IPS-NIHi7 (cell line): ENCODE measurements around the gene STMND1.
A peak's percentile ranks its signal among the peaks of the same experiment; 100 is the strongest.

Source experiments
- DNase-seq: peaks from one replicate; pipeline ENCODE4 v3.0.0; 2012; ENCODE audit warnings: mixed read lengths; ENCODE audit errors: extremely low spot score

The STMND1 gene

DNA sequence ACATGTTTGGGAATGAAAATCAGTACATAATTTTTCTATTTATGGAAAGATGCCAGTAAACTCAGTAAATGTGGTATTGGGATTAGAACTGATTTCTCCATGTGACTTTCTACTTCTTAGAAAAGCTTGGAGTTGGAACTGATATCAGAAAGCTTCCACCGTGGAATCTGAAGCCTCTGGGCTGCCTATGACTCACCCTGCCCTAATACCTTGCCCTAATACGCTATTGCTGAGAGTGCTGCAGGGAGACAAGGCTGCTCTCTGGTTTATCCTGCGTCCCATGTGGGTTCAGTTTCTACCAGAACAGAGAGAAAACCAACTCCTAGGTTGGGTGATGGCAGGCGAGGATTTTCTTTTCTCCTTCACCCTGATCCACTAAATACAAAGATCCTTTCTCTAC, 3.3 kb upstream of the STMND1 start:
- peak; percentile 27 for DNase-seq

DNA sequence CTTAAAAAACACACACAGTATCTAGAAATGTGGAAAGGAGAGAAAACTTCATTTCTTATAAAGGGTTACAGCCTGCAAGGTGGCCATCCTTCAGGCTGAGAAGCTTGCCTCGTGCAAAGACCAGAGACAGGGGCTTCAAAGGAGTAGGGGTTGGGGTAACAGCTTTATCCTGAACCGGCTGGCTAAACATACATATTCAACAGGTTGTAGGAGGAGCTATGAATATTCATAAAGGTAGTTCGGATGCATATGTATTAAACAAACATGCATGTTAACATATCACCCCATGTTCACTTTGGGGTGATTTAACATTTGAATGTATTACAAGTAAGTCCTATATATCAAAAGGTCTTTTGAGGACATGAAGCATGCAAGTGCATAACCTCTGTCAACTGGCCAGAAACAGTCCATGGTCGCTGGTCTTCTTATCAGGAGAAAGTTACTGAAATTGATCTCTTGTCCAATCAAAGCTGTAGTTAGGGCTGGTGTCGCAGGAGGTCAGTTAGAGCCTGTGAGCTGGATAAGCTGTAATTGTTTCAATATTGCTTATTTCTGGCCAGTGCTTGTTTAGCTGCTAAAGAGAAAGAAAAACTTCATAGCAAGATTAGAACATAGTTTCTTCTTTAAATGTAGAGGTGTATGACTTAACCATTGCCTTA, 2.3 kb upstream of the STMND1 start:
- DNase-seq: no peak

DNA sequence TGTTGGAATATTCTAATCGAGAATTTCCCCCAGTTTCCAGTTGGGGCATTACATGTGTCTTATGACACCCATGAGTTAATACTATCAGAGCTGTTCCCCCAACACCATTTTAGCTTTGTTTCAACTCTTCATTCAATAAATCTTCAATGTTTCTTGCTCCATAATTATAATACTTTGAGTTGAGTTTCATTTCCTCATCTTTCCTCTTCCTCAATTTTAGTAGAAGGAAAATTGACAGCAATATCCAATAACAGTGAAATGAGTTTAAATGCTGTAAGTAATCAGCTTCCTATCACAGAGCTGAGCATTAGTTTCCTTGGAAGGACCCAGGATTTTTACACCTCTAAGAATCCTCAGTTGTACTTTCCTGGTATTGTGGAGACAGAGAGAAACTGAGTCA, 1.0 kb upstream of the STMND1 start:
- no peak for DNase-seq

DNA sequence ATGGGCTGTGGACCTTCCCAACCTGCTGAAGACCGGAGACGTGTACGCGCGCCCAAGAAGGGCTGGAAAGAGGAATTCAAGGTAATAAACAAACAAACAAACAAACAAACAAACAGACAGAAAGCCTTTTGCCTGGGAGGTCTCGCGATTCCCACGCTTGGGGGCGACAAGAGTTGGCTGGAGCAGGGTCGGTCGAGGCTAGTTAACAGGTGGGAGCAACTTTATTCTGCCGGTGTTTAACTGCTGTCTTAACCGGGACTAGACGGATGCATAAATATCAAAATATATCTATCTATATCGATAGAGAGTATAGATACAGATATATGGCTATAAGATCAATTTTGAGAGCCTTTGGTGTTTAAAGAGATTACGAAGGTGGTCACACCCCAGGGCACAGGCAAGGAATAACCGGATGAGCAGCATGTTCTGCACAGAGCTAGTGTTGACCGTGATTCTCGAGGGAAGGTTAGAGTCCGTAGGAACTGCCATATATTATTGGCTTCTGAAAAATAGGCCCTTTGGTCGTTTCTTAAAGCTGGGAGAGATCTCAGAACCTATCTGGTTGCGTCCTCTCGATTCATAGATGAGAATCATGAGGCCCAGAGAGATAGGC, 514 bp downstream of the STMND1 start:
- DNase-seq: no peak

DNA sequence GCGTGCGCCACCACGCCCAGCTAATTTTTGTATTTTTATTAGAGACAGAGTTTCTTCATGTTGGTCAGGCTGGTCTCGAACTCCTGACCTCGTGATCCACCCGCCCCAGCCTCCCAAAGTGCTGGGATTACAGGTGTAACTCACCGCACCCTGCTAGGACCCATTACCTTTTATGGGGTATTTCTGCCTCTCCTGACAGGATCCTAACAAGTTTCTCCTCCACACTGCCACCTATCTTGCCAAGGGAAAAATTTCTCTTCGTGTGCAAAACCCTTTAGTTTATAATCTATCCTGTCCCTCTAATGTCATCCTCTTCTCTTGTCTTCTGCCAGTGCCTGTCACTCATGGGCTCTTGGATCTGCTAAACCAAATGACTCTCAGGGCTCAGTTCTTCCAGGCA, 1.9 kb downstream of the STMND1 start:
- peak; percentile 45 for DNase-seq

DNA sequence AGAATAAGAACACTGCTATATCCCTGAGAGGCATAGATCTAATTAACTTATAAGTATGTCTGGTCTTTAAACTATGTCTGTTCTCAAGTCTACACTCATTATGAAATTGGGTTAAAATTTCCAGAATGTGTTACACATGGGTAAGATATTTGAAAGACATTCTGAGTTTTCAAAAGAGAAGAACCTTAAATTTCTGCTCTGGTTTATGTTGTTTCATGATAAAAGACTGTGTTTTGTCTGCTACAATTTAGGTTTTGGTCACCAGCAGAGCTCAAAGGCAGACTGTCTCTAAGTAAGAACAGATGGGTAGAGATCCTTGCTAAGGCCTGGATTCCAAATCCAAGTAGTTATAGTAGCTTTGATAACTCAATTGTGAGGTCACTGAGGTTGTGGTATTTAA, 6.0 kb downstream of the STMND1 start:
- DNase-seq: no peak

DNA sequence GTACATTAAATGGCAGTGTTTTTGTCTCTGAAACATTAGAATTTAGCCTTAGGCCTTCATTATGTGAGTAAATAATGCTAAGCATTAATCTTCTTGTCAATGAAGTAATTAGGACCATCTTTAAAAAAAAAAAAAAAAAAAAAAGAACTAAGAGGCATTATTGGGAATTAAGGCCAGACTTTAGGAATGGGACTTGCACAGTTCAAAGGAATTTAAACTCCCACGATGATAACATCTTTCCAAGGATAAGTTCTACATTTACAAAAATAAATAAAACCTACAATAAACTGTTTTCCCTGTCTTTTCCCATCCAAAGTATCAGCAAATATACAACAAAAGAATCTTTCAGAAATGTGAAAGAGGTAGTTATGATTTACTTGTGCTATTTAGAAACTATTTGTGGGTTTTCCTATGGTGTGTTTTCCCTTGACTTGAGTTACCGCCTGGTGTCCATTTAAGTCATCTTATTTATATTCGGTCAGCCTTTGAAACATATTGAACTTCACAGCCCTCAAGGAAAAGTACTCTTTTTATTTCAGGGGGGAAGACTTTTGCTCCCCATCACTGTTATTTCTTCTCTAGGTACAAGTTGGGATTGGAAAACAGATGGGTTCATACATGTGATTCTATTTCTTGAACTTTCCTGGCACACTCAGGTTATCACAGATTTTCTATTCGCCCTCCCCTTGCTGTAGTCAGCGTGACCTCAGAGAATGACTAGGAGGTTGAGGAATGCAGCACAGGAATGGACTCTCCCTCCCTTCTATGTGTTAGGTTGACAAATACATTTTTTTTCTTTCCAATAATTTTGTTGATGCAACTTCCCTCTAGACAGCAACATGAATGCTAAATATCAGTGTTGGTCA, 13.6 kb downstream of the STMND1 start:
- DNase-seq: no peak

DNA sequence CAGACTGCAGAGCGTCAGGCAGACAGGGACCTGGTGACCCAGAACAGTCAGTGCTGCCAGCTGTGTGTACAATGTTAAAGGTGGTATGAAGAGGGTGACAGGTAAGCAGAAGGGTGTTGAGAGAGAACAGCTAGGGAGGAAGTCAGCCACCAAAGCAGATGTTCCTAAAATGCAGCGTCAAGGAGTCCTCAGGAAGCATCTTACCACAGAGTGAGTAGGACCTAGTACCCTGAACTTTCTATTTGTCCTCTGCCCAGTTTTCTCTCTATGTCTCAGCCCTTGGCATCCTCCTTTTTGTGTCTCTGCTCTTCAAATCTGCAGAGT, 14.2 kb downstream of the STMND1 start:
- no peak for DNase-seq

DNA sequence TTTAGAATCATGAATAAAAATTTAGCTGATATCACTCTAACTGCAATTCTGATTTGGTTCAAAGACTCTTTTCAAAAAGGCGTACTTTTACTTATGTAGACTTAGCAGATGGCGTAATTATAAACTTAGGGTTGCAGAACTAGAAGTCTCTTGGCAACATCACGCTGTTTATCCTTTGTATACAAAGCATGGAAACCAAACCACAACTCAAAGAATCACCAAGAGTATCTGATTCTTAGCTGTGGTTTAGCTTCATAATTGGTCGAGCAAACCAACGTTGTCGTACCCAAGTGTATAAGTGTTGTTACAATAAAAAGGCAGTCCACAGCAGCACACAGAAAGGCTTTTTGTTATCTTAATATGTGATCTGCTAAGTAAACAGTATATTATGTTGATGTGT, 18.2 kb downstream of the STMND1 start:
- no peak for DNase-seq

DNA sequence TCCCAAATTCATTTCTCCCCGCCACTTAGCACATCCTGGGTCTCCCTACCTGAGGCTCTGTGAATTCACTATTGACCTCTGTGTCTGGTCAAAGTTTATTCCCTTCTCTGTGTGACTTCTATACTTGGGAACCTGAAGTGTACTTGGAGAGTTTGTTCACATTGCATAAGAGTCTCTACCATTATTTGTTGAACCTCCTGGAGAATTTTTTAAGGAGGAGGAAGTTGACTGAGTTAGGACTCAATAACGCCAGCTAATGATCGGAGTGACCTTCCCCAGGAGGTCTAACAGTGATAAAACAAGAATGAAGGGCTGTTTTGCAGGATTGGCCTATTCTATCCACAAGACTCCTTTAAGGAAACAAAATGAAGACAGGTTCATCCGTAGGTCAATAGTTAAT, 23.6 kb downstream of the STMND1 start:
- no peak for DNase-seq

DNA sequence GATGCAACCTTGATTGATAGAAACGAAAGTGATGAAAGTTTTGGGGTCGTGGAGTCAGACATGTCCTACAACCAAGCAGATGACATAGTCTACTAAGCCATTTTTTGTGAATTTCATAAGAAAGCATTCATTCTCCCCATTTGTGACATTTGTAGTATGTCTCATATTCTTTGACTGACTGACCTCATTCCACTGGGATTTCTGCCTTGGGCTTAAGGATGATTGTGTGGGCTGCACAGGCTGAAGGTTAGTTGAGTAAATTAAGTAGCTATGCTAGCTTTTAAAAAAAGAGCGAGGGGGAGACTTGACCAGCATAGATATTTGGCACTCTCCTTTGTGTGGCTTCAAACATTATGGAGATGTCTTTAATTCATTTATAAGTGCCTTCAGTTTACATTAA, 28.9 kb downstream of the STMND1 start:
- DNase-seq: no peak

DNA sequence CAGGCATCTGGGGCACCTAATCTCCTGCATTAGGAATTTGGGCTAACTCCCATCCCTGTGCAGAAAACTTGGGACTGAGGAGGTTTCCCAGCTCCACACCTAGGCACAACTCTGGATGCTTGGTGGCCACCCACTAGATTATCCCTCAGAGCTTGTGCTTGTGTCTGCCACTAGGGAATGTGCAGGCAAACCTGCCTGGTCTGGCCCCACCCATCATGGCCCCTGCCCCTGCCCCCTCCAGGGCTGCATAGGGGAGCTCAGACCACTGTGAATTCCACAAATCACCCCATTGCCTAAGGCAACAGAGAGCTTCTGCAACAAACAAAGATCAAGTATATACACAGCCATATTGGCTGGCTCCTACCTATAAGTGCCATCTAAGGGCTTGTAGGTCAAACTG, 31.1 kb downstream of the STMND1 start:
- DNase-seq: no peak

DNA sequence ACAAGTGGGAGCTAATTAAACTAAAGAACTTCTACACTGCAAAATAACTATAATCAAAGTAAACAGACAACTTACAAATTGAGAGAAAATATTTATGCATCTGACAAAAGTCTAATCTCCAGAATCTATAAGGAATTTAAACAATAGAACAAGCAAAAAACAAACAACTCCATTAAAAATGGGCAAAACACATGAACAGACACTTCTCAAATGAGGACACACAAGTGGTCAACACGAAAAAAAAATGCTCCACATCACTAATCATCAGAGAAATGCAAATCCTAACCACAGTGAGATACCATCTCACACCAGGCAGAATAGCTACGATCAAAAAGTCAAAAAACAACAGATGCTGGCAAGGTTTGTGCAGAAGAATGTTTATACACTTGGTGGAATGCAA, 36.2 kb downstream of the STMND1 start:
- no peak for DNase-seq

DNA sequence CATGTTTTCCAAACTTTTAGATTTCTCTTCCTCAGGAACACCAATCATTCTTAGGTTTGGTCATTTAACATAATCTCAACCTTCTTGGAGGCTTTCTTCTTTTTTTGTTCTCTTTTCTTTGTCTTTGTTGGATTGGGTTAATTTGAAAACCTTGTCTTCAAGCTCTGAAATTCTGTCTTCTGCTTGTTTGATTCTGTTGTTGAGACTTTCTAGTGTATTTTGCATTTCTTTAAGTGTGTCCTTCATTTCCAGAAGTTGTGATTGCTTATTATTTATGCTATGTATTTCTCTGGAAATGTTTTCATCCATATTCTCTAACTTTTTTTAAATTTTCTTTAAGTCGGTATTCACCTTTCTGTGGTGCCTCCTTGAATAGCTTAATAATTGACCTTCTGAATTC, 42.2 kb downstream of the STMND1 start:
- DNase-seq: no peak

DNA sequence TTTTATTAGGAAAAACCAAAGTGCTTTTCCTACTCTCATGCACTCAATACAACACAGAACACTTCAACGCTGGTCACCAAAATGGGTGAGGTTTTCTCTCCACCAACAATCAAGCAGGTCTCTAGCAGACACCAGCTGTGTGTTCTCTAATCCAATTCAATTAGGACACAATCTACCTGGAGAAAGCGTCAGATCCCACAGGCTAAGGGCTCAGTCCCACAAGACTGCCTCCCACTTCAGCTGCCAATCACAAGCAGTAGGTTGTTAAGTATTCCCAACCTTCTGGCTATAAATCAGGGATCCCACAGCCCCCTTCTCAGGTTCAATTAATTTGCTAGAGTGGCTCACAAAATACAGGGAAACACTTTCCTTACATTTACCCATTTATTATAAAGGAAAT, 47.7 kb downstream of the STMND1 start:
- DNase-seq: no peak

DNA sequence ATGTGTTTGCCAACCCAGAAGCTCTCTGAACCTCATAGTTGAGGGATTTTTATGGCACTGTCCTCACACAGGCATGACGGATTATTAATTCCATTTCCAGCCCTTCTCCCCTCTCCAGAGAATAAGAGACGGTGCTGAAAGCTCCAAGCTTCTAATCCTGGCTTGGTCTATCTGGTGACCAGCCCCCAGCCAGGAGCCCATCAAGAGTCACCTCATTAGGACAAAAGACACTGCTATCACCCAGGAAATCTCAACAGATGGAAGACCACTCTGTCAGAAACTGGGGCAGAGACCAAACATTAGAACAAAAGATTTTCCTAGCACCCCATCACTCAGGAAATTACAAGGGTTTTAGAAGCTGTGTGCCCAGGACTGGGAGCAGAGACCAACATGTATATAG, 48.2 kb downstream of the STMND1 start:
- DNase-seq: no peak

DNA sequence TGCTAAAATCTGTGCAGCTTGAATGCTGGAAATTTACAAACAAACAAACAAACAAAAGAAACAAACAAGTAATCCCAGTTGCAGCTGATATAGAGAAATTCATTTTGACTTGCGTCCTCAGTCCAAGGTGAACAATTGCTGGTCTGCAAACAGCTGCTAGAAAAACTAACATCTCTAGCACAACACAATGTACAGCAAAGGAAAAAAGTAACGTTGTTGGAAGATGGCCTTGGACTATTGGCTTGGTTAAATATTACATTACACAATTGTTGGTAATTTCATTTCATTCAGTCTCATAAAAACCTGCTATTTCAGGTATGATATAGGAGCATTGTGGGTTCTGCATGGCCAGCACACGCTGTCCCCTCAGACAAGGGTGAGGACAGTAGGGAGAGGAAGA, 50.0 kb downstream of the STMND1 start:
- no peak for DNase-seq

DNA sequence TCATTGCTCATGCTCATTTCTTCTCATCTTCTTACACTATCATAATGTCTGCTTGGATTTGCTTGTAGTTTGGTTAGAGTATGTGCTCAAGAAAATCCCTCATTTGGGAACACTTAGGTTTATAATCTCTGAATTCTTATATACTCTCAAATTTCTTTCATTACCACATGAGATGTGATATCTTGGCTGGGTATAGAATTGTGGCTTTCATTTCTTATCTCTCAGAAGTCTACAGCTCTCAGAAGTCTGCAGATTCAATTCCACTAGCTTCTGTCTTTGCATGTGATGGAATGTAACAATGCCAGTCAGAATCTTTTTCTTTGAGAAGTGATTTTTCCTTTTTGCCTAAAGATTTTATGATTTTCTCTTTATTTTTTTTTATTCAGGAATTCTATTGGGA, 50.9 kb downstream of the STMND1 start:
- no peak for DNase-seq

DNA sequence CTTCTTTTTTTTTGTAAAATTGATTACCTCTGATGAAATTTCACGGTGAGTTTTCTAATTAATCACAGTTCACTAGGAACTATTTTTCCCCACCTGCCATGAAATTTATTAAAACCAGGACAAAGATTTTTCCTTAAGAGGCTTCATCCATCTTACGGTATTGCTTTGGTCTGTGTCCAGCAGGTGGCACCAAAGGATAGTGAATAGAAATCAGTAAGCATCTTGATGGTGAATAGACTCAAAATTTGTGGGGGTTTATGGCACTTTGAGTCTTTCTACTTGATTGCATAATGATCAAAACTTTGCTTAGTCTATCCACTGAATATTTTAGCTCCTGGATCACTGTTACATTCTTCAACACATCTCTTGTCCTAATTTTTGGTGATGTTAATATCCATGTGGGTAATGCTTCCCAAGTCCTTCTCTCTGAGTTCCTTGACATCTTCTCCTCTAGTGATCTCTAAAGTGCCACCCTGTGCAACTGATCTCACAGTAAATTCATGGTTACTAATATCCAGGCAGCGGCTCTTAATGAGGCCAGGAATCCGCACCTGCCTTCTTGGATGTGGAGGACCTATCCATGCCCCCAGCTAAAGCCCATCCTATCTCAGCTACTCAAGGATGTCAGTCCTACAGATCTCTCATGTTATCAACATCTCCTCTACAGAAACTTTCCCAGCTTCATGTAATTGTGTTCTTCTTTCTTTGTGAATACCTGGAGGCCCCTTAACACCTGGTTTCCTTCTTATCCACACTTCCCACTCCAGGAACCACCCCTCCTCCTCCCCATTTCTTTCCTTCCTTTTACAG, 54.5 kb downstream of the STMND1 start:
- DNase-seq: peak; percentile 48

DNA sequence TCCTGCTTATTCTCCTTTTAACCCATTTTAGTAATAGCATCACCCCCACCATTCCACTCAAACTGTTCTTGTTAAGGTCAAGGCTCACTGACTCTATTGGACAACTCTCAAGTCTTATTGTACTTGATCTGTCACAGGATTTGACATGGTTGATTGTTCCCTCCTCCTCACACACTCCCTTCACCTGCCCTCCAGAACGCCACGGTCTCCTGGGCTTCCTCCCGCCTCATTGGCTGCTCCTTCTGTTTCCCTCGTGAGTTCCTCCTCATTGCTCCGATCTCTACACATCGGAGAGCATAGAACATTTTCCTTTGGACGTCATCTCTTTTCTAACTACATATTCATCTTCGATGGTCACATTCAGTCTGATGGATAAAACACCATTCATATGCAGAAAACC, 55.1 kb downstream of the STMND1 start:
- no peak for DNase-seq

DNA sequence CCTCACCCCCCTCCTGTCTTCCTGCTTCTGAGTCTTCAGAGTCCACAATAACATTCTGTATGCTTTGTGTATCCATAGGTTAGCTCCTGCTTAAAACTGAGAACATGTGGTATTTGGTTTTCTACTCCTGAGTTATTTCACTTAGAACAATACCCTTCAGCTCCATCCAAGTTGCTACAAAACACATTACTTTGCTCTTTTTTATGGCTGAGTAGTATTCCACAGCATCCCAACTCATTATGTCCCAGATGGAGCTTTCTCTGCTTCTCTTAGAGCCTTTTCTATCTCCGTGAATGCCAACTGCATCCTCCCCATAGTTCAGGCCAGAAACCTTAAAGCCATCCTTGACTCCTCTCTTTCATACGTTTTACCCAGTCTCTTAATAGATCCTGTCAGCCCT, 55.8 kb downstream of the STMND1 start:
- no peak for DNase-seq

DNA sequence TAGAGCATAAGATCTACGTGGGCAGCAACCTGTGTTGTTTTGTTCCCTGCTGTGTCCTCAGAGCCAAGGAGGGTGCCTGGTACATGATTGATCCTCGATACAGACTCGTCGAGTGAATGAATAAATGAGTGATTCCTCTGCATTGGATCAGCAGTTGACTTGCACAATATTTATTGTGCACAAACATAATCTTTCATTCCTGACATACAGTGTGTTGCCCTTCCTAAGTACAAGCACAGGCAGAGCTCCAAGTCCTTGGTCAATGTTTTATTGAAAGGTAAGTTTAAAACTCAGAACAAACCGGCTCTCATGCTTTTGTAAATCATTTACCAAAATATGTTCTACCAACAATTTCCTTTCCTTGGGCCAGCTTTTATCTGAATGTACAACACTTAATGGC, 57.4 kb downstream of the STMND1 start:
- DNase-seq: no peak
